Measurements from ENCODE around the gene IGIP.

GRCh38 chr5:140176031-140176387 lies 50.3 kb downstream of the IGIP start:
- no peak for TF ChIP-seq CTCF (IDR thresholded peaks at IDR 0.05)
- TF ChIP-seq HMGXB4 (CRISPR knock-in tag; IDR thresholded peaks at IDR 0.05), result no peak
- TF ChIP-seq USF2 (CRISPR knock-in tag; IDR thresholded peaks at IDR 0.05), result no peak
- TF ChIP-seq JUN (CRISPR knock-in tag; IDR thresholded peaks at IDR 0.05), result no peak

All from WTC11 (cell line).